Caco-2 (cell line): ENCODE data around the gene KRT15. TPM values are rescaled to one million over a fixed set of nuclear protein-coding genes. Genes with fewer than 3 reads are reported as not detected.

Experiments
- BruUV-seq: library from RNA; stranded (reverse); fragments of 400-500 nt; replicated peaks from 2 replicates; lab custom pipeline; 2021; lab: Mats Ljungman, UMichigan
- CTCF ChIA-PET: fragments of 300-600 bp; sonication (Branson Sonifier 250); formaldehyde crosslinking; loops from one replicate; lab custom pipeline; 2022; ENCODE audit warnings: antibody characterized with exemption; lab: Charles Lee
- POLR2A ChIA-PET: fragments of 300-600 bp; sonication (Branson Sonifier 250); formaldehyde crosslinking; loops from one replicate; lab custom pipeline; 2022; ENCODE audit warnings: antibody characterized with exemption; lab: Charles Lee
- DNase-seq, 2 experiments: peaks; one replicate each; pipeline versions ENCODE4 v3.0.0 to v3.0.0-alpha.2; 2020 to 2022
- H3K27me3 ChIP-seq: replicated peaks from 2 replicates; pipeline ENCODE4 v1.6.0; 2011; ENCODE audit warnings: low read length; ENCODE audit not compliant: control insufficient read depth, insufficient read depth
- H3K36me3 ChIP-seq: 2 replicates; pipeline ENCODE4 v1.5.1; 2011; ENCODE audit warnings: low read length; ENCODE audit not compliant: control insufficient read depth, insufficient read depth
- H3K4me1 ChIP-seq: fragments of 250-450 bp; sonication (Bioruptor Pico); 2 replicates; pipeline ENCODE4 v1.5.1; 2020; ENCODE audit warnings: mild to moderate bottlenecking
- H3K4me3 ChIP-seq: 2 replicates; pipeline ENCODE4 v1.5.1; 2011; ENCODE audit warnings: low read depth, mild to moderate bottlenecking, control low read depth, low read length
- H3K9me3 ChIP-seq: fragments of 250-450 bp; sonication (Bioruptor Pico); 2 replicates; pipeline ENCODE4 v1.5.1; 2020; ENCODE audit warnings: mild to moderate bottlenecking, moderate library complexity
- H3K27ac Mint-ChIP-seq: one replicate; pipeline ENCODE4 v1.8.0; 2022; ENCODE audit warnings: mixed read lengths; ENCODE audit not compliant: unreplicated experiment
- H3K27me3 Mint-ChIP-seq: one replicate; pipeline ENCODE4 v1.8.0; 2022; ENCODE audit warnings: mixed read lengths; ENCODE audit not compliant: insufficient read depth, unreplicated experiment
- H3K36me3 Mint-ChIP-seq: one replicate; pipeline ENCODE4 v1.8.0; 2022; ENCODE audit warnings: mild to moderate bottlenecking, mixed read lengths; ENCODE audit not compliant: insufficient read depth, unreplicated experiment
- H3K4me1 Mint-ChIP-seq: one replicate; pipeline ENCODE4 v1.8.0; 2022; ENCODE audit warnings: low read depth, mixed read lengths; ENCODE audit not compliant: unreplicated experiment
- H3K4me3 Mint-ChIP-seq: one replicate; pipeline ENCODE4 v1.8.0; 2022; ENCODE audit warnings: mild to moderate bottlenecking, moderate library complexity, mixed read lengths; ENCODE audit not compliant: unreplicated experiment
- H3K9me3 Mint-ChIP-seq: one replicate; pipeline ENCODE4 v1.8.0; 2022; ENCODE audit warnings: mixed read lengths; ENCODE audit not compliant: unreplicated experiment
- CTCF ChIP-seq, 2 experiments: fragments of 200-600 bp in 1 of 2; IDR thresholded peaks; 1 replicate in 1 of 2; 2 replicates in 1 of 2; pipeline versions ENCODE4 v1.5.1 to v1.8.0; 2011 to 2022; ENCODE audit warnings: antibody characterized with exemption in 1 of 2, control low read depth in 1 of 2, inconsistent platforms in 1 of 2, low read depth in 1 of 2, low read length in 1 of 2, mild to moderate bottlenecking in 1 of 2, moderate library complexity in 1 of 2; ENCODE audit not compliant: insufficient read depth in 1 of 2, severe bottlenecking in 1 of 2, unreplicated experiment in 1 of 2
- intact Hi-C: fragments of 100-400 bp; cut with micrococcal nuclease; formaldehyde crosslinking; loops from one replicate; pipeline ENCODE4 v1.10.0; 2022; ENCODE audit not compliant: unreplicated experiment
- total RNA-seq: library from RNA; stranded (reverse); gene quantifications from 2 replicates; pipeline ENCODE4 v1.2.3, GENCODE V29; 2022

The KRT15 gene
- total RNA-seq, 1 experiment from 2014 or later = 5.3 TPM

GRCh38 chr17:41476866-41477815 lies 41.5 kb downstream of the KRT15 start:
- Histone ChIP-seq H3K27me3 (no peaks in the 10 kb centered on the region), H3K4me3 (no peak overlapping the region), H3K4me1 (no peaks in the 10 kb centered on the region), H3K36me3 (no peaks in the 10 kb centered on the region), H3K9me3 (no peaks in the 10 kb centered on the region)
- Mint-ChIP-seq H3K9me3 (no peaks in the 10 kb centered on the region), H3K4me1 (no peaks in the 10 kb centered on the region), H3K27ac (no peak overlapping the region), H3K4me3 (no peak overlapping the region), H3K36me3 (no peaks in the 10 kb centered on the region), H3K27me3 (no peaks in the 10 kb centered on the region)
- DNase-seq = no peak
- BruUV-seq = no TSS peak
- ChIA-PET CTCF (interaction anchor here (1.2 kb wide), 1 partner anchor 189 kb away, joined by 4 read pairs; no protein-coding TSS in a partner anchor), POLR2A (no interaction called here)
- intact Hi-C loops = no loop called here
- TF ChIP-seq CTCF (IDR thresholded peaks at IDR 0.05; ENCODE audit: insufficient read depth in 1 of 2, low read depth in 1 of 2, low read length in 1 of 2, severe bottlenecking in 1 of 2, unreplicated experiment in 1 of 2) = no peak

- no peak overlapping the region for H3K4me3 Mint-ChIP-seq
- no peak for TF ChIP-seq CTCF (IDR thresholded peaks at IDR 0.05; ENCODE audit: insufficient read depth in 1 of 2, low read depth in 1 of 2, low read length in 1 of 2, severe bottlenecking in 1 of 2, unreplicated experiment in 1 of 2)
- H3K4me3 ChIP-seq = no peak overlapping the region
- no peaks in the 10 kb centered on the region for H3K4me1 ChIP-seq
- H3K27me3 Mint-ChIP-seq = no peaks in the 10 kb centered on the region
- no TSS peak for BruUV-seq
- POLR2A ChIA-PET = no interaction called here
- no peak for DNase-seq
- H3K4me1 Mint-ChIP-seq = no peaks in the 10 kb centered on the region
- no peaks in the 10 kb centered on the region for H3K9me3 ChIP-seq
- H3K27me3 ChIP-seq = no peaks in the 10 kb centered on the region
- H3K36me3 ChIP-seq = no peaks in the 10 kb centered on the region
- no peak overlapping the region for H3K27ac Mint-ChIP-seq
- intact Hi-C loops = no loop called here
- H3K36me3 Mint-ChIP-seq = no peaks in the 10 kb centered on the region
- H3K9me3 Mint-ChIP-seq = no peaks in the 10 kb centered on the region
- CTCF ChIA-PET = no interaction called here
Observed at GRCh38 chr17:41475421-41475820, 43.3 kb downstream of the KRT15 start.

- CTCF ChIA-PET = no interaction called here
- intact Hi-C loops = no loop called here
Observed at GRCh38 chr17:41474863-41475262, 43.8 kb downstream of the KRT15 start.

More at GRCh38 chr17:41474863-41475262, 43.8 kb downstream of the KRT15 start:
- DNase-seq = no peak
- Mint-ChIP-seq H3K4me3 (no peak overlapping the region), H3K4me1 (no peaks in the 10 kb centered on the region), H3K36me3 (no peaks in the 10 kb centered on the region), H3K27me3 (no peaks in the 10 kb centered on the region), H3K27ac (no peak overlapping the region), H3K9me3 (no peaks in the 10 kb centered on the region)
- Histone ChIP-seq H3K36me3 (no peaks in the 10 kb centered on the region), H3K4me1 (no peaks in the 10 kb centered on the region), H3K4me3 (no peak overlapping the region), H3K9me3 (no peaks in the 10 kb centered on the region), H3K27me3 (no peaks in the 10 kb centered on the region)
- POLR2A ChIA-PET = no interaction called here
- BruUV-seq = no TSS peak
- TF ChIP-seq CTCF (IDR thresholded peaks at IDR 0.05; ENCODE audit: insufficient read depth in 1 of 2, low read depth in 1 of 2, low read length in 1 of 2, severe bottlenecking in 1 of 2, unreplicated experiment in 1 of 2) = no peak
